Measurements from ENCODE around the gene CDKN2D.

DNA sequence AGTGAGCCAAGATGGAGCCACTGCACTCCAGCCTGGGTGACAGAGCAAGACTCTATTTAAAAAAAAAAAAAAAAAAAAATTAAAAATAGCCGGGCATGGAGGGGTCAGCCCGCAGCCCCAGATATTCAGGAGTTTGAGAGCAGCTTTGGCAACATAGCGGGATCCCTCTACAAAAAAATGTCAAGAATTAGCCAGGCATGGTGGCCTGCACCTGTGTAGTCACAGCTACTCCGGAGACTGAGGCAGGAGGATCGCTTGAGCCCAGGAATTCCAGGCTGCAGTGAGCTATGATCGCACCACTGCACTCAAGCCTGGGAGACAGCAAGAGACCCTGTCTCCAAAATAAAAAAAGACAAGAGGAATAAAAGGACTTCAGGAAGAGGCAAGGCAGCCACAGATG, 17.6 kb upstream of the CDKN2D start:
- TF ChIP-seq POLR2A (IDR thresholded peaks at IDR 0.05; ENCODE audit: low read length) (no peak), GATA1 (IDR thresholded peaks at IDR 0.05; ENCODE audit: low read depth, low read length) (no peak)
